ENCODE data around the gene MKNK2.
A peak's percentile ranks its signal among the peaks of the same experiment; 100 is the strongest.

Gene MKNK2

DNA sequence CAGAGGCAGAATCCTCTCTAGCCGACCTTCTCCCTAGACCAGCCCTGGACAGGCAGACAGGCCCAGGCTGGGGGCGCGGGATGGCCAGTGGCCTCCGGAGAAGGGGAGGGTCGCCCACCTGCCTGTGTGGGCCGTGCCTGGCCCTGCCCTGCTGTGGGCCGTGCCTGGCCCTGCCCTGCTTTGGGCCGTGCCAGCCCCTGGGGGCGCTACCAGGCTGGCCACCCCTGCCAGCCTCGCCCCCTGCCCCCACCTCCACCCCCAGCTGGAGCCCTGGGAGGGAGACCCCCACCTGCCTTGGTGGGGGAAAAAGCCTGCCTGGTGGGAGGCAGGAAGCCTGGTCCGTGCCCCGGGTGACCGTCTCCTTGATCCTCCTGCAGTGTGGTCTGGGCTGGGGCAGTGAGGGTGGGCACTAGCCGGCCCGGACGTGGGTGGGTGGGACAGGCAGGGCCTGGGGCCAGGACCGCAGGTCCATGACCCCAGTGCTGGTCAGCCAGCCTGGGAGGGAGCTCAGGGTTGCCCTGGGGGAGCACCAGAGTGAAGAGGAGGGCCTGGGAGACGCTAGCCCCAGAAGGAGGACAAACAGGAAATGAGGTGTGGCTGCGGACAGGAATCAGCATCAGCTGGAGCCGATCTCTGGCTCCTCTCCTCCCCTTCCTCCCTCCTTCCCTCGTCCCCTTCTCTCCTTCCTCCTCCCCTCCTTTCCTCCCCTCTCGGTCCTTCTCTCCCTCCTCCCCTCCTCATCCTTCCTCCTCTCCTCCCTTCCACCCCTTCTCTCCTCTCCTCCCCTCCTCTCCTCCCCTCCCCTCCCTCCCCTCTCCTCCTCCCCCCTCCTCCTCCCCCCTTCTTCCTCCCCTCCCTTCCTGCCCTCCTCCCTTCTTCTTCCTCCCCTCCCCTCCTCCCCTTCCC lies 5.1 kb upstream of the MKNK2 start:
- TF ChIP-seq, protein P1, sequence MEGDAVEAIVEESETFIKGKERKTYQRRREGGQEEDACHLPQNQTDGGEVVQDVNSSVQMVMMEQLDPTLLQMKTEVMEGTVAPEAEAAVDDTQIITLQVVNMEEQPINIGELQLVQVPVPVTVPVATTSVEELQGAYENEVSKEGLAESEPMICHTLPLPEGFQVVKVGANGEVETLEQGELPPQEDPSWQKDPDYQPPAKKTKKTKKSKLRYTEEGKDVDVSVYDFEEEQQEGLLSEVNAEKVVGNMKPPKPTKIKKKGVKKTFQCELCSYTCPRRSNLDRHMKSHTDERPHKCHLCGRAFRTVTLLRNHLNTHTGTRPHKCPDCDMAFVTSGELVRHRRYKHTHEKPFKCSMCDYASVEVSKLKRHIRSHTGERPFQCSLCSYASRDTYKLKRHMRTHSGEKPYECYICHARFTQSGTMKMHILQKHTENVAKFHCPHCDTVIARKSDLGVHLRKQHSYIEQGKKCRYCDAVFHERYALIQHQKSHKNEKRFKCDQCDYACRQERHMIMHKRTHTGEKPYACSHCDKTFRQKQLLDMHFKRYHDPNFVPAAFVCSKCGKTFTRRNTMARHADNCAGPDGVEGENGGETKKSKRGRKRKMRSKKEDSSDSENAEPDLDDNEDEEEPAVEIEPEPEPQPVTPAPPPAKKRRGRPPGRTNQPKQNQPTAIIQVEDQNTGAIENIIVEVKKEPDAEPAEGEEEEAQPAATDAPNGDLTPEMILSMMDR (IDR thresholded peaks at IDR 0.05; ENCODE audit: low read length): no peak
- no peak for TF ChIP-seq EZH2 (IDR thresholded peaks at IDR 0.05; ENCODE audit: borderline replicate concordance, low read length)
- Histone ChIP-seq H3K79me2 (ENCODE audit: insufficient read depth, low read length) (no peaks in the 10 kb centered on the region), H3K9ac (ENCODE audit: low read length) (peak overlapping the region; percentile 19; the same call in 1 of the 2 replicates), H4K20me1 (ENCODE audit: insufficient read depth, low read length) (no peaks in the 10 kb centered on the region), H2AFZ (ENCODE audit: low read length) (no peak overlapping the region), H3K9me3 (ENCODE audit: low read length) (no peaks in the 10 kb centered on the region), H3K4me1 (ENCODE audit: insufficient read depth, low read length, severe bottlenecking) (peaks cover 56% of the 10 kb centered on the region), H3K27me3 (ENCODE audit: insufficient read depth, low read length) (no peaks in the 10 kb centered on the region), H3K27ac (ENCODE audit: low read depth, low read length, poor library complexity, severe bottlenecking) (peak overlapping the region; percentile 64), H3K36me3 (ENCODE audit: insufficient read depth, low read length) (no peaks in the 10 kb centered on the region), H3K4me2 (ENCODE audit: low read length) (no peak overlapping the region), H3F3A (ENCODE audit: insufficient read depth, low read length) (no peaks in the 10 kb centered on the region), H3K9me2 (ENCODE audit: low read depth, low read length) (no peaks in the 10 kb centered on the region), H3K4me3 (ENCODE audit: low read depth, low read length, poor library complexity, severe bottlenecking) (no peak overlapping the region)

DNA sequence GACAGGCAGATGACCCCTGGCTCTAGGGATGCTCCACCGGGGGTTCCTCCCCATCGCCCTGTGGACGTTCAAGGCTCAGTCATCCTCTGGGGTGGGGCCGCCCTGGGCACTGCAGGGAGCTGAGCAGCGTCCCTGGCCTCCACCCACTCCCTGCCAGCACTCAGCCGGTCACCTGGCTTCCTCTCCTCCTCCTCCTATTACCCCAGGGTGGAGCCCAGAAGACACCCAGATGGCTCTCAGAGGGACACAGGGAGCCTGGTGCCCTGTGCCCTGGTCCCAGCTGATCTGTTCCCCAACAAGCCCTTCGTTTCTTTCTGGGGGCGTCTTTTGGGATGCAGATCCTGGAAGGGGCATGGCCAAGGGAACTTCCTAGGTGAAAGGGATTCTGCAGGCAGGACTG lies 3.7 kb upstream of the MKNK2 start:
- no peaks in the 10 kb centered on the region for H3K79me2 ChIP-seq (ENCODE audit: insufficient read depth, low read length)
- H3K4me2 ChIP-seq (ENCODE audit: low read length): no peak overlapping the region; the same call in 1 of the 2 replicates
- no peaks in the 10 kb centered on the region for H3F3A ChIP-seq (ENCODE audit: insufficient read depth, low read length)
- H2AFZ ChIP-seq (ENCODE audit: low read length): no peak overlapping the region
- H3K27me3 ChIP-seq (ENCODE audit: insufficient read depth, low read length): no peaks in the 10 kb centered on the region
- no peaks in the 10 kb centered on the region for H3K9me2 ChIP-seq (ENCODE audit: low read depth, low read length)
- H4K20me1 ChIP-seq (ENCODE audit: insufficient read depth, low read length): no peaks in the 10 kb centered on the region
- peaks cover 48% of the 10 kb centered on the region for H3K4me1 ChIP-seq (ENCODE audit: insufficient read depth, low read length, severe bottlenecking)
- H3K36me3 ChIP-seq (ENCODE audit: insufficient read depth, low read length): no peaks in the 10 kb centered on the region; the same call in 1 of the 2 replicates
- no peaks in the 10 kb centered on the region for H3K9me3 ChIP-seq (ENCODE audit: low read length)
- H3K27ac ChIP-seq (ENCODE audit: low read depth, low read length, poor library complexity, severe bottlenecking): peak overlapping the region; percentile 72
- no peak overlapping the region for H3K4me3 ChIP-seq (ENCODE audit: low read depth, low read length, poor library complexity, severe bottlenecking)
- H3K9ac ChIP-seq (ENCODE audit: low read length): no peak overlapping the region; the same call in 1 of the 2 replicates
- TF ChIP-seq EZH2 (IDR thresholded peaks at IDR 0.05; ENCODE audit: borderline replicate concordance, low read length): no peak
- TF ChIP-seq, protein P1 (IDR thresholded peaks at IDR 0.05; ENCODE audit: low read length): no peak

DNA sequence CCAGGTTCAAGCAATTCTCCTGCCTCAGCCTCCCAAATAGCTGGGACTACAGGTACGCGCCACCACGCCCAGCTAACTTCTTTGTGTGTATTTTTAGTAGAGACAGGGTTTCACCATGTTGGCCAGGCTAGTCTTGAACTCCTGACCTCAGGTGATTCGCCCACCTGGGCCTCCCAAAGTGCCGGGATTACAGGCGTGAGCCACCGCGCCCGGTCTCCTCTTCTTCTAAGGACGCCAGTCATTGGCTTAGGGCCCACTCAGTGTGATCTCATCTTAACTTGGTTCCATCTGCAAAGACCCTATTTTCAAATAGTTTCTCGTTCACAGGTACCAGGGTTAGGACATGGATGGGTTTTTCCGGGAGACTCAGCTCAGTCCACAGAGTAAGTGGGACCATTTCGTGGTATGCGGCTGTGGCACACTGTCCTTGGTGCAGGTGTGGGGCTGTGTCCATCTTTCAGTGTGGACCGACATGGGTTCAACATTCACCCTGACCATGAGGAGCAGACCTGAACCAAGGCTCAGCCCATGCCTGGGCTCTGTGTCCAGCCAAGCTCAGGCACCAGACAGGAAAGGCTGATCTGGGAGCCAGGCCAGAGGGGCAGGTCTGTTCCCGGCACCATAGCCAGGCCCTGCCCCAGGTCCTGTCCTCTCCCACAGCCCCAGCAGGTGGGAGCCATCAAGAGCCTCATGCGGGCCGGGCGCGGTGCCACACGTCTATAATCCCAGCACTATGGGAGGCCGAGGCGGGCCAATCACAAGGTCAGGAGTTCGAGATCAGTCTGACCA lies 2.8 kb upstream of the MKNK2 start:
- no peaks in the 10 kb centered on the region; the same call in 1 of the 2 replicates for H3K36me3 ChIP-seq (ENCODE audit: insufficient read depth, low read length)
- no peak overlapping the region for H3K4me3 ChIP-seq (ENCODE audit: low read depth, low read length, poor library complexity, severe bottlenecking)
- H3K9me3 ChIP-seq (ENCODE audit: low read length): no peaks in the 10 kb centered on the region
- H3K9ac ChIP-seq (ENCODE audit: low read length): no peak overlapping the region
- no peak for TF ChIP-seq EZH2 (IDR thresholded peaks at IDR 0.05; ENCODE audit: borderline replicate concordance, low read length)
- no peaks in the 10 kb centered on the region for H3K79me2 ChIP-seq (ENCODE audit: insufficient read depth, low read length)
- H4K20me1 ChIP-seq (ENCODE audit: insufficient read depth, low read length): no peaks in the 10 kb centered on the region
- no peaks in the 10 kb centered on the region for H3F3A ChIP-seq (ENCODE audit: insufficient read depth, low read length)
- peak overlapping the region; percentile 57 for H3K27ac ChIP-seq (ENCODE audit: low read depth, low read length, poor library complexity, severe bottlenecking)
- no peaks in the 10 kb centered on the region for H3K27me3 ChIP-seq (ENCODE audit: insufficient read depth, low read length)
- no peaks in the 10 kb centered on the region for H3K9me2 ChIP-seq (ENCODE audit: low read depth, low read length)
- peaks cover 54% of the 10 kb centered on the region for H3K4me1 ChIP-seq (ENCODE audit: insufficient read depth, low read length, severe bottlenecking)
- H3K4me2 ChIP-seq (ENCODE audit: low read length): no peak overlapping the region
- no peak overlapping the region for H2AFZ ChIP-seq (ENCODE audit: low read length)

Measured in OCI-LY1 (cell line).